GM08714 (cell line): ENCODE results near the gene MYLK.

Experiments
- H3K4me3 ChIP-seq: fragments of 200-500 bp; sonication (Bioruptor generic); 2 replicates; pipeline ENCODE4 v1.5.1; 2014; ENCODE audit warnings: mild to moderate bottlenecking, low read length, inconsistent platforms
- ZNF274 ChIP-seq: IDR thresholded peaks from 2 replicates; pipeline ENCODE4 v1.6.1; 2012; ENCODE audit warnings: mild to moderate bottlenecking, low read depth, low read length

Gene MYLK

GRCh38 chr3:123685780-123686179 lies 198.4 kb downstream of the MYLK start:
- H3K4me3 ChIP-seq: no peak overlapping the region
- no peak for TF ChIP-seq ZNF274

GRCh38 chr3:123684636-123685035 lies 199.5 kb downstream of the MYLK start:
- TF ChIP-seq ZNF274: no peak
- no peak overlapping the region for H3K4me3 ChIP-seq

GRCh38 chr3:123684209-123684608 lies 199.9 kb downstream of the MYLK start:
- no peak for TF ChIP-seq ZNF274

GRCh38 chr3:123683505-123684154 lies 200.5 kb downstream of the MYLK start:
- no peak overlapping the region for H3K4me3 ChIP-seq
- no peak for TF ChIP-seq ZNF274

More at GRCh38 chr3:123684209-123684608, 199.9 kb downstream of the MYLK start:
- H3K4me3 ChIP-seq: no peak overlapping the region

- H3K4me3 ChIP-seq: no peak overlapping the region
- TF ChIP-seq ZNF274: no peak
Measured at GRCh38 chr3:123682781-123683504, 201.2 kb downstream of the MYLK start.

GRCh38 chr3:123682302-123682701 lies 201.8 kb downstream of the MYLK start:
- H3K4me3 ChIP-seq: no peak overlapping the region
- no peak for TF ChIP-seq ZNF274

GRCh38 chr3:123679712-123680386 lies 204.3 kb downstream of the MYLK start:
- no peak overlapping the region for H3K4me3 ChIP-seq
- no peak for TF ChIP-seq ZNF274

GRCh38 chr3:123678108-123678511 lies 206.0 kb downstream of the MYLK start:
- TF ChIP-seq ZNF274: no peak
- no peak overlapping the region for H3K4me3 ChIP-seq

- TF ChIP-seq ZNF274: no peak
- H3K4me3 ChIP-seq: no peak overlapping the region
Measured at GRCh38 chr3:123672429-123673146, 211.5 kb downstream of the MYLK start.

- no peak for TF ChIP-seq ZNF274
- H3K4me3 ChIP-seq: no peak overlapping the region
Measured at GRCh38 chr3:123670743-123671142, 213.4 kb downstream of the MYLK start.

GRCh38 chr3:123668906-123669305 lies 215.2 kb downstream of the MYLK start:
- TF ChIP-seq ZNF274: no peak
- no peak overlapping the region for H3K4me3 ChIP-seq

GRCh38 chr3:123667784-123668183 lies 216.3 kb downstream of the MYLK start:
- H3K4me3 ChIP-seq: no peak overlapping the region
- no peak for TF ChIP-seq ZNF274

GRCh38 chr3:123664753-123665152 lies 219.4 kb downstream of the MYLK start:
- TF ChIP-seq ZNF274: no peak
- no peak overlapping the region for H3K4me3 ChIP-seq

GRCh38 chr3:123663977-123664376 lies 220.2 kb downstream of the MYLK start:
- no peak for TF ChIP-seq ZNF274

More at GRCh38 chr3:123663977-123664376, 220.2 kb downstream of the MYLK start:
- no peak overlapping the region for H3K4me3 ChIP-seq
